B cell (primary cell): ENCODE results near the gene DLST.

Experiments
- EZH2 ChIP-seq: IDR thresholded peaks from 2 replicates; pipeline ENCODE4 v1.6.1; 2012; ENCODE audit warnings: borderline replicate concordance, low read depth, mild to moderate bottlenecking, moderate library complexity, low read length; ENCODE audit not compliant: insufficient read depth, poor library complexity, severe bottlenecking
- TF ChIP-seq, protein P1 (sequence below): fragments of 200-600 bp; IDR thresholded peaks from one replicate; pipeline ENCODE4 v1.8.0; 2022; ENCODE audit warnings: antibody characterized with exemption, mild to moderate bottlenecking

DNA sequence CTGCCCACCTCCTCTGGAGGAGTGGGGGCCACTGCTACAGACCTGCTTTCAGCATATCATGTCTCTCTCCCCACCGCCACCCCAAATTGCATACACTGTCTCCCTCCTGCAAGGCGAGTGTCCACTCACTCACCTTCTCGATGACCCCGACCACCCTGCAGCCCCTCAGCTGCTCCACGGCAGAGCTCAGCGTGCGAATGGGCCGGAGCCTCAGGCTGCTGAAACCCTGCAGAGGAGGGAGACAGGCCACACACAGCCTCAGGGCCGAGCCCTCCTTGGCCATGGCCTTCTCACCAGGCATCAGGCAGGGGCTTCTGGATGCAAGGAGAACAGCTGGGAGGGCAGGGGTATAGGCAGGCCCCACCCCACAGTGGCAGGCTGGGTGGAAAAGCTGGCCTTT is 36.7 kb downstream of the DLST start:
- TF ChIP-seq, protein P1, sequence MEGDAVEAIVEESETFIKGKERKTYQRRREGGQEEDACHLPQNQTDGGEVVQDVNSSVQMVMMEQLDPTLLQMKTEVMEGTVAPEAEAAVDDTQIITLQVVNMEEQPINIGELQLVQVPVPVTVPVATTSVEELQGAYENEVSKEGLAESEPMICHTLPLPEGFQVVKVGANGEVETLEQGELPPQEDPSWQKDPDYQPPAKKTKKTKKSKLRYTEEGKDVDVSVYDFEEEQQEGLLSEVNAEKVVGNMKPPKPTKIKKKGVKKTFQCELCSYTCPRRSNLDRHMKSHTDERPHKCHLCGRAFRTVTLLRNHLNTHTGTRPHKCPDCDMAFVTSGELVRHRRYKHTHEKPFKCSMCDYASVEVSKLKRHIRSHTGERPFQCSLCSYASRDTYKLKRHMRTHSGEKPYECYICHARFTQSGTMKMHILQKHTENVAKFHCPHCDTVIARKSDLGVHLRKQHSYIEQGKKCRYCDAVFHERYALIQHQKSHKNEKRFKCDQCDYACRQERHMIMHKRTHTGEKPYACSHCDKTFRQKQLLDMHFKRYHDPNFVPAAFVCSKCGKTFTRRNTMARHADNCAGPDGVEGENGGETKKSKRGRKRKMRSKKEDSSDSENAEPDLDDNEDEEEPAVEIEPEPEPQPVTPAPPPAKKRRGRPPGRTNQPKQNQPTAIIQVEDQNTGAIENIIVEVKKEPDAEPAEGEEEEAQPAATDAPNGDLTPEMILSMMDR = no peak
- no peak for TF ChIP-seq EZH2
